ENCODE data around the gene SLC16A4. TPM values are rescaled to one million over a fixed set of nuclear protein-coding genes. Genes with fewer than 3 reads are reported as not detected.
A peak's percentile ranks its signal among the peaks of the same experiment; 100 is the strongest.

The SLC16A4 gene
- total and polyA plus RNA-seq, 12 donors = 1.1 to 15.7 (median 4.8) TPM

- TF ChIP-seq POLR2A (IDR thresholded peaks at IDR 0.05) = no peak
- TF ChIP-seq CTCF (IDR thresholded peaks at IDR 0.05) = no peak
- H3K27me3 ChIP-seq = no peaks in the 10 kb centered on the region
- peaks cover 0 to 20% of the 10 kb centered on the region in 2 donors for H3K36me3 ChIP-seq (replicated peaks in 1 of 2)
- H3K9me3 ChIP-seq (replicated peaks in 1 of 3) = no peaks in the 10 kb centered on the region
- H3K4me1 ChIP-seq (replicated peaks in 1 of 2) = peaks cover 53 to 87% of the 10 kb centered on the region in 2 donors
- no peak overlapping the region for H3K4me3 ChIP-seq
- intact Hi-C loops (cut with DNase I) = loop anchor here (10.0 kb wide), 1 partner anchor 61 kb away; the partner anchor contains the start of gene LAMTOR5 (in 2 of the 2)
- 75 to 83% (median 83%) methylated on average over 3 of the region's 3 CpGs for WGBS, 4 donors
- peak overlapping the region in 1 of 5 donors; percentile 6 for H3K27ac ChIP-seq
- no peak for DNase-seq
These were observed 46.7 kb downstream of the SLC16A4 start for GRCh38 chr1:110344152-110344551.

DNA sequence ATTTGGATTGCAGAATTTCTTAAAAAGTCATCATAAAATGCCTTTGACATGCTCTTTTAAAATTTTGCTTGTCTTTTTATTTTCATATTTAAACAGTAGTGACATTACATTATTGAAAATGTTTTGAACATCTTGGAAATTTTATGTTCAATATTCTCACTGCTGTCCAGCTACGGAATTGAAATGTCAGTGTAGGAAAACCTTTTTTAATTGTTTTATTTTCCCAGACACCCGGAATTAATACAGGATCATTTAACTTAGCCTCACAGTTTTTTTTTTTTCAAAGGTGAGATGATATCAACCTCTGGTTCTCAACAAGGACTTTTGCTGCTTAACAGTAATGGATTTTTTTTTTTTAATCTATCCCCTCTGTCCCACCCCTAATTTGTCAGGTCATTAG lies 47.6 kb downstream of the SLC16A4 start:
- DNase-seq = no peak
- no peaks in the 10 kb centered on the region for H3K9me3 ChIP-seq (replicated peaks in 1 of 3)
- intact Hi-C loops (cut with DNase I) = loop anchor here (10.0 kb wide), 1 partner anchor 62 kb away; the partner anchor contains the start of gene LAMTOR5 (in 2 of the 2)
- WGBS, 4 donors = 65 to 77% (median 70%) methylated on average over 2 of the region's 2 CpGs
- peaks cover 44 to 78% of the 10 kb centered on the region in 2 donors for H3K4me1 ChIP-seq (replicated peaks in 1 of 2)
- peaks cover 0 to 20% of the 10 kb centered on the region in 2 donors for H3K36me3 ChIP-seq (replicated peaks in 1 of 2)
- TF ChIP-seq CTCF (IDR thresholded peaks at IDR 0.05) (no peak), POLR2A (IDR thresholded peaks at IDR 0.05) (no peak)
- no peaks in the 10 kb centered on the region for H3K27me3 ChIP-seq
- H3K4me3 ChIP-seq = peak overlapping the region in 1 of 4 donors; percentile 19
- H3K27ac ChIP-seq = peak overlapping the region in 1 of 5 donors; percentile 6

- H3K27ac ChIP-seq = no peak overlapping the region
These were observed 48.9 kb downstream of the SLC16A4 start for GRCh38 chr1:110341872-110342331.

More at GRCh38 chr1:110341872-110342331, 48.9 kb downstream of the SLC16A4 start:
- Histone ChIP-seq H3K27me3 (no peaks in the 10 kb centered on the region), H3K4me3 (no peak overlapping the region), H3K9me3 (replicated peaks in 1 of 3) (no peaks in the 10 kb centered on the region), H3K4me1 (replicated peaks in 1 of 2) (peaks cover 42 to 73% of the 10 kb centered on the region in 2 donors), H3K36me3 (replicated peaks in 1 of 2) (peaks cover 0 to 20% of the 10 kb centered on the region in 2 donors)
- no peak for TF ChIP-seq CTCF (IDR thresholded peaks at IDR 0.05)
- no peak for TF ChIP-seq POLR2A (IDR thresholded peaks at IDR 0.05)
- intact Hi-C loops (cut with DNase I) = loop anchor here (10.0 kb wide), 1 partner anchor 63 kb away; the partner anchor contains the start of gene LAMTOR5 (in 2 of the 2)
- no peak for DNase-seq
- WGBS, 4 donors = 64 to 76% (median 74%) methylated on average over 7 to 9 of the region's 9 CpGs
